ENCODE data around the gene AGPAT3. TPM values are rescaled to one million over a fixed set of nuclear protein-coding genes. Genes with fewer than 3 reads are reported as not detected.

The AGPAT3 gene
- total and polyA plus RNA-seq, 9 donors = 11.6 to 42.1 (median 31.9) TPM

- no peak for TF ChIP-seq POLR2A (IDR thresholded peaks at IDR 0.05)
- peak in 2 of 3 donors; percentile 40 to 50 for TF ChIP-seq CTCF (IDR thresholded peaks at IDR 0.05)
- no peaks in the 10 kb centered on the region for H3K9me3 ChIP-seq
- no peak overlapping the region for H3K27ac ChIP-seq
- 47 to 59% (median 50%) methylated on average over 30 of the region's 30 CpGs for WGBS, 3 donors
- H3K4me1 ChIP-seq (ENCODE audit: insufficient read depth) = peaks cover 4% of the 10 kb centered on the region
- DNase-seq = peak in 4 of 5 donors; percentile 50 to 63 (median 54)
- no peaks in the 10 kb centered on the region for H3K27me3 ChIP-seq
- intact Hi-C loops (cut with DNase I) = loop anchor here in 1 of 4 donors (5.0 kb wide), 1 partner anchor 52 kb away; no protein-coding TSS in a partner anchor
- no peaks in the 10 kb centered on the region for H3K36me3 ChIP-seq
- H3K4me3 ChIP-seq = no peak overlapping the region
Observed at GRCh38 chr21:43938751-43939442, 73.9 kb downstream of the AGPAT3 start.

GRCh38 chr21:43939443-43940328 is 74.7 kb downstream of the AGPAT3 start:
- H3K36me3 ChIP-seq = no peaks in the 10 kb centered on the region
- H3K4me3 ChIP-seq = no peak overlapping the region
- H3K4me1 ChIP-seq (ENCODE audit: insufficient read depth) = peaks cover 4% of the 10 kb centered on the region
- DNase-seq = no peak
- intact Hi-C loops (cut with DNase I) = loop anchor here in 1 of 4 donors (5.0 kb wide), 1 partner anchor 52 kb away; no protein-coding TSS in a partner anchor
- TF ChIP-seq CTCF (IDR thresholded peaks at IDR 0.05) = no peak
- TF ChIP-seq EP300 (IDR thresholded peaks at IDR 0.05) = no peak
- TF ChIP-seq POLR2A (IDR thresholded peaks at IDR 0.05) = no peak
- H3K9me3 ChIP-seq = no peaks in the 10 kb centered on the region
- 83 to 89% (median 85%) methylated on average over 25 to 30 of the region's 30 CpGs for WGBS, 3 donors
- H3K27ac ChIP-seq = no peak overlapping the region
- H3K27me3 ChIP-seq = no peaks in the 10 kb centered on the region

GRCh38 chr21:43940329-43941050 is 75.5 kb downstream of the AGPAT3 start:
- TF ChIP-seq CTCF (IDR thresholded peaks at IDR 0.05) (no peak), POLR2A (IDR thresholded peaks at IDR 0.05) (no peak), EP300 (IDR thresholded peaks at IDR 0.05) (no peak)
- no peak overlapping the region for H3K4me3 ChIP-seq
- no peaks in the 10 kb centered on the region for H3K36me3 ChIP-seq
- peaks cover 4% of the 10 kb centered on the region for H3K4me1 ChIP-seq (ENCODE audit: insufficient read depth)
- no peaks in the 10 kb centered on the region for H3K9me3 ChIP-seq
- WGBS, 3 donors = 84 to 86% (median 86%) methylated on average over 21 of the region's 21 CpGs
- intact Hi-C loops (cut with DNase I) = no loop called here
- H3K27me3 ChIP-seq = no peaks in the 10 kb centered on the region
- H3K27ac ChIP-seq = no peak overlapping the region
- no peak for DNase-seq

GRCh38 chr21:43942201-43942600 is 77.2 kb downstream of the AGPAT3 start:
- Histone ChIP-seq H3K27ac (no peak overlapping the region), H3K27me3 (no peaks in the 10 kb centered on the region), H3K4me3 (no peak overlapping the region), H3K9me3 (no peaks in the 10 kb centered on the region), H3K4me1 (ENCODE audit: insufficient read depth) (peaks cover 4% of the 10 kb centered on the region), H3K36me3 (no peaks in the 10 kb centered on the region)
- no peak for DNase-seq
- TF ChIP-seq CTCF (IDR thresholded peaks at IDR 0.05) = no peak
- no peak for TF ChIP-seq POLR2A (IDR thresholded peaks at IDR 0.05)
- no peak for TF ChIP-seq EP300 (IDR thresholded peaks at IDR 0.05)
- intact Hi-C loops (cut with DNase I) = no loop called here
- 91 to 96% (median 95%) methylated on average over 16 to 20 of the region's 20 CpGs for WGBS, 3 donors

All from ovary (tissue), 9 donors.